Measurements from ENCODE around the gene TSPAN17.
A peak's percentile ranks its signal among the peaks of the same experiment; 100 is the strongest.

TSPAN17 gene

GRCh38 chr5:176644878-176645670 lies 2.2 kb upstream of the TSPAN17 start:
- H3K4me3 ChIP-seq (ENCODE audit: control insufficient read depth, low read depth, low read length): no peak overlapping the region

GRCh38 chr5:176646049-176646706 lies 1.1 kb upstream of the TSPAN17 start:
- no peak for TF ChIP-seq CTCF (conservative IDR thresholded peaks at IDR 0.05; ENCODE audit: control insufficient read depth, insufficient read depth, low read depth, low read length)
- no peak overlapping the region for H3K4me3 ChIP-seq (ENCODE audit: control insufficient read depth, low read depth, low read length)
- DNase-seq (ENCODE audit: low read depth): no peak

More at GRCh38 chr5:176644878-176645670, 2.2 kb upstream of the TSPAN17 start:
- no peak for DNase-seq (ENCODE audit: low read depth)
- TF ChIP-seq CTCF (conservative IDR thresholded peaks at IDR 0.05; ENCODE audit: control insufficient read depth, insufficient read depth, low read depth, low read length): no peak

- TF ChIP-seq CTCF (conservative IDR thresholded peaks at IDR 0.05; ENCODE audit: control insufficient read depth, insufficient read depth, low read depth, low read length): no peak
- H3K4me3 ChIP-seq (ENCODE audit: control insufficient read depth, low read depth, low read length): peak overlapping the region; percentile 52
- DNase-seq (ENCODE audit: low read depth): no peak
These were observed 616 bp upstream of the TSPAN17 start for GRCh38 chr5:176646707-176647029.

GRCh38 chr5:176647843-176648473 lies 674 bp downstream of the TSPAN17 start:
- no peak for DNase-seq (ENCODE audit: low read depth)
- H3K4me3 ChIP-seq (ENCODE audit: control insufficient read depth, low read depth, low read length): peak overlapping the region; percentile 80
- TF ChIP-seq CTCF (conservative IDR thresholded peaks at IDR 0.05; ENCODE audit: control insufficient read depth, insufficient read depth, low read depth, low read length): no peak

- H3K4me3 ChIP-seq (ENCODE audit: control insufficient read depth, low read depth, low read length): peak overlapping the region; percentile 80
- DNase-seq (ENCODE audit: low read depth): no peak
- no peak for TF ChIP-seq CTCF (conservative IDR thresholded peaks at IDR 0.05; ENCODE audit: control insufficient read depth, insufficient read depth, low read depth, low read length)
These were observed 1.4 kb downstream of the TSPAN17 start for GRCh38 chr5:176648474-176649194.

GRCh38 chr5:176650354-176650884 lies 3.1 kb downstream of the TSPAN17 start:
- no peak overlapping the region for H3K4me3 ChIP-seq (ENCODE audit: control insufficient read depth, low read depth, low read length)
- TF ChIP-seq CTCF (conservative IDR thresholded peaks at IDR 0.05; ENCODE audit: control insufficient read depth, insufficient read depth, low read depth, low read length): no peak
- DNase-seq (ENCODE audit: low read depth): peak; percentile 14
